ENCODE data around the gene CATSPER3.

DNA sequence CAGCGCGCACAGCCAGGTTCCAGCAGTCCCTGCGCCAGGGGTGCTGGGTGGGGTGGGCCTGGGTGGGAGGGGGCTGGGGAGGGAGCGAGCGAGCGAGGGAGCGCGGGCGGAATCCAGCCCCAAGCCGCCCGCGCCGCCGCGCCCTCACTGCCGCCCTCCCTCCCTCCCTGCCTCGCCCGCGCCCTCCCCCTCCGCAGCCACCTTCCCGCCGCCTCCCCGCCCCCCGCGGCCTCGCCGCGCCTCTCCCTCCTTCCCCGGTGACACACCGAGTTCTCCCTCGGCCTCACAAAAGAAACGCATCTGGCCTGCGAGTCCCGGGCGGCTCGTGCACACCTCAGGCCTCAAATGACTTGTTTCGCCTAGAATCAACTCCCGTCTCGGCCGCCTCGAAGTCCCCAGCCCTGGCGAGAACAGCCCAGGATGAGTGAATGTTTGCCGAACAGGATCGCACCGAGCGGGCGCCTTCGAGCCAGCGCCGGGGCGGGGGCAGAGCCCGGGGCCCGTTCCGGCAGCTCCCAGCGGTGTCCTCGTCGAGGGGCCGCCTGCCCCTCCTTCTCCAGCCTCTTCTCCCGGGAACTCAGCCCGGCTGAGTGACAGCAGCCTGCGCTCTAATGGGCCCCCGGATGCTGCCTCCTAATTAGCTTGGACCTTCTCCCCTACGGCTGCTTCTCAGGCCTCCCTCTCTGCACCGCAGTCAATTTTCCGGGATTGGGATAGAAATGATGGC lies 66.7 kb downstream of the CATSPER3 start:
- TF ChIP-seq POLR2A (IDR thresholded peaks at IDR 0.05): no peak
- TF ChIP-seq, protein P1, sequence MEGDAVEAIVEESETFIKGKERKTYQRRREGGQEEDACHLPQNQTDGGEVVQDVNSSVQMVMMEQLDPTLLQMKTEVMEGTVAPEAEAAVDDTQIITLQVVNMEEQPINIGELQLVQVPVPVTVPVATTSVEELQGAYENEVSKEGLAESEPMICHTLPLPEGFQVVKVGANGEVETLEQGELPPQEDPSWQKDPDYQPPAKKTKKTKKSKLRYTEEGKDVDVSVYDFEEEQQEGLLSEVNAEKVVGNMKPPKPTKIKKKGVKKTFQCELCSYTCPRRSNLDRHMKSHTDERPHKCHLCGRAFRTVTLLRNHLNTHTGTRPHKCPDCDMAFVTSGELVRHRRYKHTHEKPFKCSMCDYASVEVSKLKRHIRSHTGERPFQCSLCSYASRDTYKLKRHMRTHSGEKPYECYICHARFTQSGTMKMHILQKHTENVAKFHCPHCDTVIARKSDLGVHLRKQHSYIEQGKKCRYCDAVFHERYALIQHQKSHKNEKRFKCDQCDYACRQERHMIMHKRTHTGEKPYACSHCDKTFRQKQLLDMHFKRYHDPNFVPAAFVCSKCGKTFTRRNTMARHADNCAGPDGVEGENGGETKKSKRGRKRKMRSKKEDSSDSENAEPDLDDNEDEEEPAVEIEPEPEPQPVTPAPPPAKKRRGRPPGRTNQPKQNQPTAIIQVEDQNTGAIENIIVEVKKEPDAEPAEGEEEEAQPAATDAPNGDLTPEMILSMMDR (IDR thresholded peaks at IDR 0.05): no peak

Data from heart left ventricle (tissue), 13 donors.